ENCODE data around the gene MICAL2.
A peak's percentile ranks its signal among the peaks of the same experiment; 100 is the strongest.

The MICAL2 gene

GRCh38 chr11:12110201-12110713, at the start of gene MICAL2:
Gene MICAL2, plus strand, starts transcription at chr11:12110590. Its CDS starts 51,566 bp downstream, at chr11:12162156.
- no peak for TF ChIP-seq CTCF (IDR thresholded peaks at IDR 0.05; ENCODE audit: insufficient read depth, low read length, missing control alignments)
- DNase-seq (ENCODE audit: low read depth, low spot score), result no peak
- POLR2A ChIA-PET, result interaction anchor here (0.6 to 3.7 kb wide), 8 partner anchors 12 to 762 kb away, joined by 3 to 25 read pairs (median 4); no protein-coding TSS in a partner anchor
- CTCF ChIA-PET, result interaction anchor here (0.7 to 3.1 kb wide), 6 partner anchors 10 to 126 kb away, joined by 3 to 10 read pairs (median 7); no protein-coding TSS in a partner anchor
- H3K4me3 ChIP-seq (ENCODE audit: low read depth, low read length), result peak within 1 kb of the TSS; percentile 87

- CTCF ChIA-PET, result interaction anchor here (0.8 to 24.1 kb wide), 7 partner anchors 9 to 218 kb away, joined by 3 to 652 read pairs (median 22); no protein-coding TSS in a partner anchor
These were observed 48.4 kb upstream of the MICAL2 start for GRCh38 chr11:12061851-12062560.

GRCh38 chr11:12063251-12063650, 47.1 kb upstream of the MICAL2 start:
- H3K4me3 ChIP-seq (ENCODE audit: low read depth, low read length), result no peak overlapping the region
- CTCF ChIA-PET, result interaction anchor here (0.9 to 24.1 kb wide), 5 partner anchors 11 to 217 kb away, joined by 3 to 652 read pairs (median 24); no protein-coding TSS in a partner anchor
- TF ChIP-seq CTCF (IDR thresholded peaks at IDR 0.05; ENCODE audit: insufficient read depth, low read length, missing control alignments), result no peak
- POLR2A ChIA-PET, result interaction anchor here (0.7 kb wide), 1 partner anchor 23 kb away, joined by 3 read pairs; no protein-coding TSS in a partner anchor
- no peak for DNase-seq (ENCODE audit: low read depth, low spot score)

More at GRCh38 chr11:12061851-12062560, 48.4 kb upstream of the MICAL2 start:
- H3K4me3 ChIP-seq (ENCODE audit: low read depth, low read length), result no peak overlapping the region
- POLR2A ChIA-PET, result interaction anchor here (0.6 to 0.7 kb wide), 2 partner anchors 26 to 78 kb away, joined by 3 to 4 read pairs; no protein-coding TSS in a partner anchor
- DNase-seq (ENCODE audit: low read depth, low spot score), result no peak
- no peak for TF ChIP-seq CTCF (IDR thresholded peaks at IDR 0.05; ENCODE audit: insufficient read depth, low read length, missing control alignments)

GRCh38 chr11:12064136-12064953, 46.0 kb upstream of the MICAL2 start:
- no peak for TF ChIP-seq CTCF (IDR thresholded peaks at IDR 0.05; ENCODE audit: insufficient read depth, low read length, missing control alignments)
- CTCF ChIA-PET, result interaction anchor here (1.2 to 24.1 kb wide), 5 partner anchors 12 to 216 kb away, joined by 3 to 652 read pairs (median 22); no protein-coding TSS in a partner anchor
- POLR2A ChIA-PET, result no interaction called here
- DNase-seq (ENCODE audit: low read depth, low spot score), result no peak
- H3K4me3 ChIP-seq (ENCODE audit: low read depth, low read length), result no peak overlapping the region

GRCh38 chr11:12064954-12065280, 45.5 kb upstream of the MICAL2 start:
- no peak for TF ChIP-seq CTCF (IDR thresholded peaks at IDR 0.05; ENCODE audit: insufficient read depth, low read length, missing control alignments)
- CTCF ChIA-PET, result interaction anchor here (1.2 to 3.9 kb wide), 2 partner anchors 14 to 216 kb away, joined by 3 to 17 read pairs; no protein-coding TSS in a partner anchor
- DNase-seq (ENCODE audit: low read depth, low spot score), result no peak
- H3K4me3 ChIP-seq (ENCODE audit: low read depth, low read length), result no peak overlapping the region
- POLR2A ChIA-PET, result interaction anchor here (2.0 kb wide), 1 partner anchor 23 kb away, joined by 9 read pairs; no protein-coding TSS in a partner anchor

Data from AG04449 (cell line).